GM12873 (cell line): ENCODE results near the gene IL2RG.

Source experiments
- CTCF ChIP-seq: IDR thresholded peaks from 2 replicates; pipeline ENCODE4 v1.5.1; 2012; ENCODE audit warnings: low read depth, mild to moderate bottlenecking, moderate library complexity, low read length, control low read depth; ENCODE audit not compliant: insufficient read depth; ENCODE audit errors: missing control alignments

The IL2RG gene

DNA sequence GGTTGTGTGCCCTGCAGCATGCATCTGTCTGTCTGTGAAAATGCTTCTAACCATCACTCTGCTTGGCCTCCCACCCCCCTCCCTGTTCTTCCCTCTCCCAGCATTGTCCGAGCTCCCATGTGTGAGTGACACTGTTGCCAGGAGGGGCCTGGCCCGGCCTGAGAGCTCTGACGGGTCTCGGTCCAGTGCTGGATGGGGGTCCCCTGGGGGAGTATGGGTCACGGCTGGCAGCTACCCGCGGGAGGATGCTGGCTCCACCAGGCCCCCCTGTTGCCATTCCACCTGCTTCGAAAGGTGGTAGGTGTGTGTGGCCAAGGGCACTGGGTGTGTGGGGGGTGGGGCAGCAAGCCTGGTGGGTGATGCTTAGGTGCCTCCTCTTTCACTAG lies 36.9 kb upstream of the IL2RG start:
- TF ChIP-seq CTCF, result no peak

- TF ChIP-seq CTCF, result no peak
These were observed 36.3 kb upstream of the IL2RG start for GRCh38 chrX:71147496-71148277.

GRCh38 chrX:71144651-71145050 lies 33.3 kb upstream of the IL2RG start, which contains the start of gene NLGN3:
TSS of gene NLGN3 (plus strand) at chrX:71144841. CDS start at chrX:71147750, 2,909 bp downstream.
- no peak for TF ChIP-seq CTCF

DNA sequence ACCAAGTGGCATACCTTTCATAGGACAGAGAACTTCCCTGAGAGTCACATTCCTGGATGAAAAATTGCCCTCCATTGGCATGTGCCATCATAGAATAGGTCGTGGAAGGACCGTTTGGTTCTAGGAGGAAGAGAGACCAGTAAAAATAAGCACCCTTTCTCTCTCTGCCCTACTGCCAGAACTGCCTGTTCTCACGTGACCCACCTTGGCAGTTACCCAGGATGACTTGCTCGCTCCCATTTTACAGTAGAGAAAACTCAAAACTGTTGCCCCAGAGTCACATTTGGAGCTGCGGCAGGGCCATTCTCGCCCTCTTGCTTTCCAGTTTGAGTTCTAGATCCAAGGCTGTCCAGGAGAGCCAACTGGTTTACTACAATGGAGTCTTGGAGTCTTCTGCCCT lies 32.1 kb upstream of the IL2RG start:
- TF ChIP-seq CTCF, result no peak

DNA sequence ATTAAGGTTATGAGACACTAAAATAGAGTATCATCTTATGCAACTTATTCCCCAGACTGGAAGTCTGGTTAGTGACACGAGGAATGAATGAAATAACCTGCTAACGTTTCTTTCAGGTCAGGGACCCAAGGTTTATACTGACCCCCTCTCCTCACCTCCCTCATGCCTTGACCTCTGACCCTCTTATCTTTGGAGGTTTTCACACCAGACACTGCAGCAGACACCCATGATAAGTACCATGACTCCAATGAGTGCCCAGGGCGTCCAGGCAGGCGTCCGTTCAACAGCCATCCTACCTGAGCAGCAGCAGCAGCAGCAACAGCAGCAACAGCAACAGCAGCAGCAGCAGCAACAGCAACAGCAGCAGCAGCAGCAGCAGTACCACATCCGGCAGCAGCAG lies 29.1 kb upstream of the IL2RG start:
- TF ChIP-seq CTCF, result no peak

GRCh38 chrX:71131510-71131909 lies 20.1 kb upstream of the IL2RG start:
- TF ChIP-seq CTCF, result no peak

GRCh38 chrX:71128915-71129765 lies 17.8 kb upstream of the IL2RG start:
- peak; percentile 94 for TF ChIP-seq CTCF
